GM23338 (cell line): ENCODE measurements around the gene PAGE2B. TPM values are rescaled to one million over a fixed set of nuclear protein-coding genes. Genes with fewer than 3 reads are reported as not detected.

ENCODE experiments used
- ATAC-seq: fragments of 200-7000 bp; cut with Tn5 transposase; 3 replicates; pipeline ENCODE4 v1.9.1; 2020
- DNase-seq: peaks from one replicate; pipeline ENCODE4 v3.0.0-alpha.2; 2015; ENCODE audit warnings: low spot score
- H2AFZ ChIP-seq: fragments of 200-600 bp; sonication (generic); 2 replicates; pipeline ENCODE4 v1.8.0; 2016; ENCODE audit warnings: antibody characterized with exemption, mild to moderate bottlenecking, moderate library complexity
- H3F3A ChIP-seq: fragments of 200-600 bp; sonication (generic); replicated peaks from 2 replicates; pipeline ENCODE4 v1.8.0; 2017; ENCODE audit warnings: antibody characterized with exemption, mixed run types, low read depth
- H3K27ac ChIP-seq: fragments of 200-600 bp; sonication (generic); 2 replicates; pipeline ENCODE4 v1.6.1; 2016; ENCODE audit warnings: low read depth
- H3K27me3 ChIP-seq: fragments of 200-600 bp; sonication (generic); 2 replicates; pipeline ENCODE4 v1.8.0; 2016; ENCODE audit warnings: mild to moderate bottlenecking, mixed run types, moderate library complexity; ENCODE audit not compliant: insufficient read depth
- H3K36me3 ChIP-seq: fragments of 200-600 bp; sonication (generic); 2 replicates; pipeline ENCODE4 v1.8.0; 2016; ENCODE audit warnings: mild to moderate bottlenecking; ENCODE audit not compliant: insufficient read depth
- H3K4me1 ChIP-seq: fragments of 200-600 bp; sonication (generic); 2 replicates; pipeline ENCODE4 v1.8.0; 2016; ENCODE audit warnings: mild to moderate bottlenecking, moderate library complexity; ENCODE audit not compliant: insufficient read depth
- H3K4me2 ChIP-seq: fragments of 200-600 bp; sonication (generic); 2 replicates; pipeline ENCODE4 v1.7.1; 2017; ENCODE audit warnings: mixed run types
- H3K4me3 ChIP-seq: fragments of 200-600 bp; sonication (generic); 2 replicates; pipeline ENCODE4 v1.6.1; 2016; ENCODE audit warnings: mixed run types
- H3K79me2 ChIP-seq: fragments of 200-600 bp; sonication (generic); replicated peaks from 2 replicates; pipeline ENCODE4 v1.8.0; 2017; ENCODE audit warnings: mild to moderate bottlenecking; ENCODE audit not compliant: insufficient read depth
- H3K9me2 ChIP-seq: fragments of 200-600 bp; sonication (generic); 2 replicates; pipeline ENCODE4 v1.8.0; 2017; ENCODE audit not compliant: insufficient read depth
- H4K20me1 ChIP-seq: fragments of 200-600 bp; sonication (generic); replicated peaks from 2 replicates; pipeline ENCODE4 v1.8.0; 2017; ENCODE audit warnings: mild to moderate bottlenecking; ENCODE audit not compliant: insufficient read depth
- H3K27ac Mint-ChIP-seq: 2 replicates; pipeline ENCODE4 v1.8.0; 2020; ENCODE audit warnings: inconsistent platforms, mild to moderate bottlenecking, moderate library complexity, mixed read lengths
- H3K27me3 Mint-ChIP-seq: 3 replicates; pipeline ENCODE4 v1.8.0; 2022; ENCODE audit warnings: low read depth, mild to moderate bottlenecking, moderate library complexity, mixed read lengths, inconsistent platforms; ENCODE audit not compliant: insufficient read depth, poor library complexity
- H3K36me3 Mint-ChIP-seq: 3 replicates; pipeline ENCODE4 v1.8.0; 2021; ENCODE audit warnings: low read depth, mild to moderate bottlenecking, inconsistent platforms, moderate library complexity, mixed read lengths
- H3K4me1 Mint-ChIP-seq: 3 replicates; pipeline ENCODE4 v1.8.0; 2020; ENCODE audit warnings: mild to moderate bottlenecking, inconsistent platforms, mixed read lengths
- H3K4me3 Mint-ChIP-seq: 3 replicates; pipeline ENCODE4 v1.8.0; 2021; ENCODE audit warnings: moderate library complexity, mild to moderate bottlenecking, inconsistent platforms, mixed read lengths
- H3K9me3 Mint-ChIP-seq: 3 replicates; pipeline ENCODE4 v1.8.0; 2020; ENCODE audit warnings: moderate library complexity, mild to moderate bottlenecking, inconsistent platforms, mixed read lengths
- CREB1 ChIP-seq: fragments of 250-450 bp; sonication (Bioruptor Pico); IDR thresholded peaks from 2 replicates; pipeline ENCODE4 v1.5.0; 2020; ENCODE audit warnings: low read depth, mild to moderate bottlenecking, moderate library complexity
- CTCF ChIP-seq, 2 experiments: fragments of 200-600 bp in 1 of 2; sonication (generic) in 1 of 2; conservative IDR thresholded peaks; 2 replicates each; pipeline versions ENCODE4 v1.5.1 to v1.6.1; 2016 to 2017; ENCODE audit warnings: antibody characterized with exemption in 2 of 2, low read depth in 2 of 2, mild to moderate bottlenecking in 2 of 2, moderate library complexity in 1 of 2
- ETS1 ChIP-seq: IDR thresholded peaks from 2 replicates; pipeline ENCODE4 v1.6.1; 2016; ENCODE audit warnings: antibody characterized with exemption
- EZH2 ChIP-seq: fragments of 200-600 bp; sonication (generic); IDR thresholded peaks from one replicate; pipeline ENCODE4 v1.8.0; 2017; ENCODE audit warnings: antibody characterized with exemption, mild to moderate bottlenecking, low read depth; ENCODE audit not compliant: unreplicated experiment
- EZH2phosphoT487 ChIP-seq: fragments of 200-600 bp; sonication (generic); IDR thresholded peaks from one replicate; pipeline ENCODE4 v1.8.1; 2018; ENCODE audit warnings: antibody characterized with exemption; ENCODE audit not compliant: unreplicated experiment
- JUNB ChIP-seq: IDR thresholded peaks from one replicate; pipeline ENCODE4 v1.6.1; 2016; ENCODE audit warnings: antibody characterized with exemption; ENCODE audit not compliant: unreplicated experiment
- NANOG ChIP-seq: IDR thresholded peaks from 2 replicates; pipeline ENCODE4 v1.6.1; 2016; ENCODE audit warnings: antibody characterized with exemption, borderline replicate concordance
- STAT1 ChIP-seq: IDR thresholded peaks from one replicate; pipeline ENCODE4 v1.6.1; 2016; ENCODE audit warnings: antibody characterized with exemption; ENCODE audit not compliant: unreplicated experiment
- ZNF114 ChIP-seq: fragments of 250-450 bp; sonication (Bioruptor Pico); IDR thresholded peaks from 2 replicates; pipeline ENCODE4 v1.5.0; 2020; ENCODE audit warnings: mild to moderate bottlenecking, moderate library complexity
- polyA plus RNA-seq: library from polyadenylated mRNA; unstranded; fragments of >200 nt; fragmentation: Nextera tagmentation; extraction: Ambion mirVana; gene quantifications from 2 replicates; pipeline ENCODE4 v1.2.1, GENCODE V29; 2016
- total RNA-seq: library from RNA; depleted of rRNA; stranded (reverse); fragments of >200 nt; shearing (Covaris generic); gene quantifications from 2 replicates; pipeline ENCODE4 v1.2.3, GENCODE V29; 2014
- TF ChIP-seq, protein P1 (sequence below): fragments of 250-450 bp; sonication (Bioruptor Pico); IDR thresholded peaks from 2 replicates; pipeline ENCODE4 v1.5.0; 2020; ENCODE audit warnings: mild to moderate bottlenecking, moderate library complexity
- TF ChIP-seq, protein P2 (sequence below): IDR thresholded peaks from one replicate; pipeline ENCODE4 v1.6.1; 2018; ENCODE audit warnings: antibody characterized with exemption; ENCODE audit not compliant: unreplicated experiment

PAGE2B gene
- total and polyA plus RNA-seq, 2 experiments from 2014 or later = not detected

GRCh38 chrX:55102754-55103153, 27.9 kb downstream of the PAGE2B start (continued):
- TF ChIP-seq, protein P1, sequence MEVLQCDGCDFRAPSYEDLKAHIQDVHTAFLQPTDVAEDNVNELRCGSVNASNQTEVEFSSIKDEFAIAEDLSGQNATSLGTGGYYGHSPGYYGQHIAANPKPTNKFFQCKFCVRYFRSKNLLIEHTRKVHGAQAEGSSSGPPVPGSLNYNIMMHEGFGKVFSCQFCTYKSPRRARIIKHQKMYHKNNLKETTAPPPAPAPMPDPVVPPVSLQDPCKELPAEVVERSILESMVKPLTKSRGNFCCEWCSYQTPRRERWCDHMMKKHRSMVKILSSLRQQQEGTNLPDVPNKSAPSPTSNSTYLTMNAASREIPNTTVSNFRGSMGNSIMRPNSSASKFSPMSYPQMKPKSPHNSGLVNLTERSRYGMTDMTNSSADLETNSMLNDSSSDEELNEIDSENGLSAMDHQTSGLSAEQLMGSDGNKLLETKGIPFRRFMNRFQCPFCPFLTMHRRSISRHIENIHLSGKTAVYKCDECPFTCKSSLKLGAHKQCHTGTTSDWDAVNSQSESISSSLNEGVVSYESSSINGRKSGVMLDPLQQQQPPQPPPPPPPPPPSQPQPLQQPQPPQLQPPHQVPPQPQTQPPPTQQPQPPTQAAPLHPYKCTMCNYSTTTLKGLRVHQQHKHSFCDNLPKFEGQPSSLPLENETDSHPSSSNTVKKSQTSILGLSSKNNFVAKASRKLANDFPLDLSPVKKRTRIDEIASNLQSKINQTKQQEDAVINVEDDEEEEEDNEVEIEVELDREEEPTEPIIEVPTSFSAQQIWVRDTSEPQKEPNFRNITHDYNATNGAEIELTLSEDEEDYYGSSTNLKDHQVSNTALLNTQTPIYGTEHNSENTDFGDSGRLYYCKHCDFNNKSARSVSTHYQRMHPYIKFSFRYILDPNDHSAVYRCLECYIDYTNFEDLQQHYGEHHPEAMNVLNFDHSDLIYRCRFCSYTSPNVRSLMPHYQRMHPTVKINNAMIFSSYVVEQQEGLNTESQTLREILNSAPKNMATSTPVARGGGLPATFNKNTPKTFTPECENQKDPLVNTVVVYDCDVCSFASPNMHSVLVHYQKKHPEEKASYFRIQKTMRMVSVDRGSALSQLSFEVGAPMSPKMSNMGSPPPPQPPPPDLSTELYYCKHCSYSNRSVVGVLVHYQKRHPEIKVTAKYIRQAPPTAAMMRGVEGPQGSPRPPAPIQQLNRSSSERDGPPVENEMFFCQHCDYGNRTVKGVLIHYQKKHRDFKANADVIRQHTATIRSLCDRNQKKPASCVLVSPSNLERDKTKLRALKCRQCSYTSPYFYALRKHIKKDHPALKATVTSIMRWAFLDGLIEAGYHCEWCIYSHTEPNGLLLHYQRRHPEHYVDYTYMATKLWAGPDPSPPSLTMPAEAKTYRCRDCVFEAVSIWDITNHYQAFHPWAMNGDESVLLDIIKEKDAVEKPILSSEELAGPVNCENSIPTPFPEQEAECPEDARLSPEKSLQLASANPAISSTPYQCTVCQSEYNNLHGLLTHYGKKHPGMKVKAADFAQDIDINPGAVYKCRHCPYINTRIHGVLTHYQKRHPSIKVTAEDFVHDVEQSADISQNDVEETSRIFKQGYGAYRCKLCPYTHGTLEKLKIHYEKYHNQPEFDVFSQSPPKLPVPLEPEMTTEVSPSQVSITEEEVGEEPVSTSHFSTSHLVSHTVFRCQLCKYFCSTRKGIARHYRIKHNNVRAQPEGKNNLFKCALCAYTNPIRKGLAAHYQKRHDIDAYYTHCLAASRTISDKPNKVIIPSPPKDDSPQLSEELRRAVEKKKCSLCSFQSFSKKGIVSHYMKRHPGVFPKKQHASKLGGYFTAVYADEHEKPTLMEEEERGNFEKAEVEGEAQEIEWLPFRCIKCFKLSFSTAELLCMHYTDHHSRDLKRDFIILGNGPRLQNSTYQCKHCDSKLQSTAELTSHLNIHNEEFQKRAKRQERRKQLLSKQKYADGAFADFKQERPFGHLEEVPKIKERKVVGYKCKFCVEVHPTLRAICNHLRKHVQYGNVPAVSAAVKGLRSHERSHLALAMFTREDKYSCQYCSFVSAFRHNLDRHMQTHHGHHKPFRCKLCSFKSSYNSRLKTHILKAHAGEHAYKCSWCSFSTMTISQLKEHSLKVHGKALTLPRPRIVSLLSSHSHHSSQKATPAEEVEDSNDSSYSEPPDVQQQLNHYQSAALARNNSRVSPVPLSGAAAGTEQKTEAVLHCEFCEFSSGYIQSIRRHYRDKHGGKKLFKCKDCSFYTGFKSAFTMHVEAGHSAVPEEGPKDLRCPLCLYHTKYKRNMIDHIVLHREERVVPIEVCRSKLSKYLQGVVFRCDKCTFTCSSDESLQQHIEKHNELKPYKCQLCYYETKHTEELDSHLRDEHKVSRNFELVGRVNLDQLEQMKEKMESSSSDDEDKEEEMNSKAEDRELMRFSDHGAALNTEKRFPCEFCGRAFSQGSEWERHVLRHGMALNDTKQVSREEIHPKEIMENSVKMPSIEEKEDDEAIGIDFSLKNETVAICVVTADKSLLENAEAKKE (CRISPR knock-in tag) = no peak
- TF ChIP-seq ETS1 (no peak), EZH2 (no peak), CREB1 (no peak), STAT1 (no peak)

GRCh38 chrX:55107262-55107661, 32.4 kb downstream of the PAGE2B start:
- no peak for ATAC-seq
- Histone ChIP-seq H3K27me3 (no peaks in the 10 kb centered on the region), H3K9me2 (no peaks in the 10 kb centered on the region), H2AFZ (no peak overlapping the region), H3K4me1 (no peaks in the 10 kb centered on the region; the same call in 1 of the 2 replicates), H4K20me1 (no peaks in the 10 kb centered on the region), H3K36me3 (no peaks in the 10 kb centered on the region), H3K27ac (no peak overlapping the region), H3F3A (no peaks in the 10 kb centered on the region), H3K79me2 (no peaks in the 10 kb centered on the region), H3K4me3 (no peak overlapping the region), H3K4me2 (no peak overlapping the region)
- Mint-ChIP-seq H3K27ac (no peak overlapping the region), H3K9me3 (no peaks in the 10 kb centered on the region), H3K4me1 (no peaks in the 10 kb centered on the region), H3K27me3 (peaks cover 2% of the 10 kb centered on the region), H3K36me3 (no peaks in the 10 kb centered on the region), H3K4me3 (no peak overlapping the region)
- DNase-seq = no peak
- TF ChIP-seq JUNB (no peak), ZNF114 (CRISPR knock-in tag) (no peak), EZH2 (no peak), EZH2phosphoT487 (no peak), CTCF (conservative IDR thresholded peaks at IDR 0.05; ENCODE audit: low read depth in 2 of 2) (no peak), NANOG (no peak), ETS1 (no peak), CREB1 (no peak), STAT1 (no peak)
- TF ChIP-seq, protein P2, sequence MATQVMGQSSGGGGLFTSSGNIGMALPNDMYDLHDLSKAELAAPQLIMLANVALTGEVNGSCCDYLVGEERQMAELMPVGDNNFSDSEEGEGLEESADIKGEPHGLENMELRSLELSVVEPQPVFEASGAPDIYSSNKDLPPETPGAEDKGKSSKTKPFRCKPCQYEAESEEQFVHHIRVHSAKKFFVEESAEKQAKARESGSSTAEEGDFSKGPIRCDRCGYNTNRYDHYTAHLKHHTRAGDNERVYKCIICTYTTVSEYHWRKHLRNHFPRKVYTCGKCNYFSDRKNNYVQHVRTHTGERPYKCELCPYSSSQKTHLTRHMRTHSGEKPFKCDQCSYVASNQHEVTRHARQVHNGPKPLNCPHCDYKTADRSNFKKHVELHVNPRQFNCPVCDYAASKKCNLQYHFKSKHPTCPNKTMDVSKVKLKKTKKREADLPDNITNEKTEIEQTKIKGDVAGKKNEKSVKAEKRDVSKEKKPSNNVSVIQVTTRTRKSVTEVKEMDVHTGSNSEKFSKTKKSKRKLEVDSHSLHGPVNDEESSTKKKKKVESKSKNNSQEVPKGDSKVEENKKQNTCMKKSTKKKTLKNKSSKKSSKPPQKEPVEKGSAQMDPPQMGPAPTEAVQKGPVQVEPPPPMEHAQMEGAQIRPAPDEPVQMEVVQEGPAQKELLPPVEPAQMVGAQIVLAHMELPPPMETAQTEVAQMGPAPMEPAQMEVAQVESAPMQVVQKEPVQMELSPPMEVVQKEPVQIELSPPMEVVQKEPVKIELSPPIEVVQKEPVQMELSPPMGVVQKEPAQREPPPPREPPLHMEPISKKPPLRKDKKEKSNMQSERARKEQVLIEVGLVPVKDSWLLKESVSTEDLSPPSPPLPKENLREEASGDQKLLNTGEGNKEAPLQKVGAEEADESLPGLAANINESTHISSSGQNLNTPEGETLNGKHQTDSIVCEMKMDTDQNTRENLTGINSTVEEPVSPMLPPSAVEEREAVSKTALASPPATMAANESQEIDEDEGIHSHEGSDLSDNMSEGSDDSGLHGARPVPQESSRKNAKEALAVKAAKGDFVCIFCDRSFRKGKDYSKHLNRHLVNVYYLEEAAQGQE = no peak
